ENCODE measurements around the gene PTPRA.

Gene PTPRA

DNA sequence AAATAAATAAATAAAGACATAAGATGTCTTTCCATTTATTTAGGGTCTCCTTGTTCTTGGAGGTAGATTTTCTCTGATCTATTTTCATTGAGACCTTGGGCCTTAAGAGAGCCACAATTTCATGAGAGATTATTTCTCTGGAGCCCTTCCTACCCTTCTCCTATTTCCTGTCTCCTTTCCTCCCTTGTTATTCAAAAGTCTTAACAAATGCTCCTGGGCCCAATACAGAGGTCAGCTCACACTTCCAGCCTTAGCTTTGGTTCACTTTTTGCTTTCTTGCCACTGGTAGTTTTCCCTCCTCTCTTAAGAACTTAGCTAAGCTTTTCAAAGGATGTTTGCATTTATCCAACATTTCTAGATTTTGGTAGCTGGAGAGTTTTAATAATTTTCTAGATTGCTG, 44.0 kb downstream of the PTPRA start:
- H3K4me3 ChIP-seq (ENCODE audit: low read length): no peak overlapping the region
- no peaks in the 10 kb centered on the region for H3K9me3 ChIP-seq (ENCODE audit: insufficient read depth, low read depth, low read length)
- H3K27ac ChIP-seq (ENCODE audit: low read length): no peak overlapping the region
- H3K36me3 ChIP-seq (ENCODE audit: insufficient read depth, low read depth, low read length): no peaks in the 10 kb centered on the region
- H3K9ac ChIP-seq (ENCODE audit: low read depth, low read length): no peak overlapping the region
- peaks cover 21% of the 10 kb centered on the region for H3K4me1 ChIP-seq (ENCODE audit: insufficient read depth, low read length)
- H3K27me3 ChIP-seq (ENCODE audit: insufficient read depth, low read length): no peaks in the 10 kb centered on the region

DNA sequence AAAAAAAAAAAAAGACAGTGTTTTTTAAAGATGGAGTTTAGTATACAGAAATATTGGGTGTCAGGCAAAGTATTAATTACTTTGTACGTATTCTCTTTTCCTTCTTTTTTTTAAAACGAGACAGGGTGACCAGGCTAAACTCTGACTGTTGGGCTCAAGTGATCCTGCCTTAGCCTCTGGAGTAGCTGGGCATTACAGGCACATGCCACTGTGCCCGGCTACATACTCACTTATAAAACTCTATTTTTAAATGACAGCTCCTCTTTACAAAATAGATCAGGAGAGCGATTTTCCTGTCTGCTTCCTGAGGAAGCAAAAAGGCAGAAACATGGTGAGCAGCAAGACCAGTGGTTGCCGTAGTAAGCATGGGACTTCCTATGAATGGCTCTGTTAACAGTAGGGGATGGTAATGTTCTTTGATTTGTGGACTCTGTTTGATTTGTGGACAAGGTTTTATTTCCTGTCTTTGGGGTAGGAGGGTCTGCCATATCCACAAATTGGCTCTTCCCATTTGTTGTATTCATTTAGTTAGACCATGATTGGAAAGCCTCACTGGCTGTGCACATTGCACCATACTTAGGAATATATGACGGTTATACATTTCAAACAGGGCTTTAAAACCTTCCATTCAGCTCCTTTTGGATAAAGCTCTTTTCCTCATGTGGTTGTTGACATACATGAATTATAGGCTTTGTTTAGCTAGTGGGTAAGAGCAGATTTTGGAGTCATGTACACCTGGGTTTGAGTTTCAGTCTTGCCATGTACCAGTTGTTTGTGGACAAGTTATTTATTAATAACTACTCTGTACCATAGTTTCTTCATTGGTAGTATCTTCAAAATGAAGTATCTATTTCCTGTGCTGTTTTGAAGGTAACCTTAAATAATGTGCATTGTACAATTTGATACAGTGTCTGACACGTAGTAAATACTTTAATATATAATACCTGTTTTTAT, 45.1 kb downstream of the PTPRA start:
- Histone ChIP-seq H3K9ac (ENCODE audit: low read depth, low read length) (no peak overlapping the region), H3K9me3 (ENCODE audit: insufficient read depth, low read depth, low read length) (no peaks in the 10 kb centered on the region), H3K36me3 (ENCODE audit: insufficient read depth, low read depth, low read length) (no peaks in the 10 kb centered on the region), H3K4me1 (ENCODE audit: insufficient read depth, low read length) (peaks cover 23% of the 10 kb centered on the region), H3K27ac (ENCODE audit: low read length) (no peak overlapping the region), H3K4me3 (ENCODE audit: low read length) (no peak overlapping the region), H3K27me3 (ENCODE audit: insufficient read depth, low read length) (no peaks in the 10 kb centered on the region)

DNA sequence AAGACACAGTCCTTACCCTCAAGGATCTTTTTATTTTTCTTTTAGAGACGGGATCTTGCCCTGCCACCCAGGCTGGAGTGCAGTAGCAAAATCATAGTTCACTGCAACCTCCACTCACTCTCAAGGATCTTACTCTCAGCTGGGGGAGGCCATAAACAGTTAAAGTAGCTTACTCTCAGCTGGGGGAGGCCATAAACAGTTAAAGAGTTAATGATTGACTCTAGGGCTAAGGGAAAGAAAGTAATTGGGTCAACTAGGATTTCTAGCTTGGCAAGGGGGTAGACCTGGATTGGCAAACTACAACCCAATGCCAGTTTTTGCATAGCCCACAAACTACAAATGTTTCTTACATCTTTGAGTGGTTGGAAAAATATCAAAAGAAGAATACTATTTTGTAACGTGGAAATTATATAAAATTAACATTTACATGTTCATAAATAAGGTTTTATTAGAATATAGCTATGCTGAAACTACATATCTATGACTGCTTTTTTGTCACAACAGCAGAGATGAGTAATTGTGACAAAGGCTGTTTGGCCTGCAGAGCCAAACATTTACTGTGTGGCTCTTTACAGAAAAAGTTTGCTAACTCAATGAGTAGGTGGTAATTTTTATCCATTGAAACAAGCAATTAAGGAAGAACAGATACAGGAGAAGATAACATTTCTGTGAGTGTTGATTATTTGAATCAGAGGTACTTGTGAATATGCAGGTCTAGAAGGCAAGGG, 46.4 kb downstream of the PTPRA start:
- no peak overlapping the region for H3K27ac ChIP-seq (ENCODE audit: low read length)
- no peak overlapping the region for H3K9ac ChIP-seq (ENCODE audit: low read depth, low read length)
- H3K27me3 ChIP-seq (ENCODE audit: insufficient read depth, low read length): no peaks in the 10 kb centered on the region
- H3K4me3 ChIP-seq (ENCODE audit: low read length): no peak overlapping the region
- H3K9me3 ChIP-seq (ENCODE audit: insufficient read depth, low read depth, low read length): no peaks in the 10 kb centered on the region
- peaks cover 23% of the 10 kb centered on the region for H3K4me1 ChIP-seq (ENCODE audit: insufficient read depth, low read length)
- H3K36me3 ChIP-seq (ENCODE audit: insufficient read depth, low read depth, low read length): peaks cover 11% of the 10 kb centered on the region

DNA sequence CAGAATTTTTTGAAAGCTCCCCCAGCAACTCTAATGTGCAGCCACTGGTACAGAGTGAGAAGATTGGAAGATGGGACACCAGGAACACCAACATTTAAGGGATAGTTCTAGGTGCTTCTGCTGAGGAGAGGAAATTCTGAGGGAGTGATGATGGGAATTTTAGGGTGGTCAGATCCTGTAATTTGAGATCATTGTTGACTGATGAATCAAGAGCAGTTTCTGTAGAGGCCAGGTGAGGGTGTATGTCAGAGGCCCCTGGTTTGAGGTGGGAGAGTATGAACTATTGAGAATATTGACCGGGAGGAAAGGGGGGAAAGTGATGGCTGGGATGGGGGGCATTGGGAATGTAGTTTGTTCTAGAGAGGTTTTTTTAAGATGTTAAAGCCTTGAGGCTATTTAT, 47.2 kb downstream of the PTPRA start:
- no peak overlapping the region for H3K4me3 ChIP-seq (ENCODE audit: low read length)
- H3K27me3 ChIP-seq (ENCODE audit: insufficient read depth, low read length): no peaks in the 10 kb centered on the region
- peaks cover 17% of the 10 kb centered on the region for H3K36me3 ChIP-seq (ENCODE audit: insufficient read depth, low read depth, low read length)
- H3K27ac ChIP-seq (ENCODE audit: low read length): no peak overlapping the region
- peaks cover 23% of the 10 kb centered on the region for H3K4me1 ChIP-seq (ENCODE audit: insufficient read depth, low read length)
- H3K9ac ChIP-seq (ENCODE audit: low read depth, low read length): no peak overlapping the region
- no peaks in the 10 kb centered on the region for H3K9me3 ChIP-seq (ENCODE audit: insufficient read depth, low read depth, low read length)

DNA sequence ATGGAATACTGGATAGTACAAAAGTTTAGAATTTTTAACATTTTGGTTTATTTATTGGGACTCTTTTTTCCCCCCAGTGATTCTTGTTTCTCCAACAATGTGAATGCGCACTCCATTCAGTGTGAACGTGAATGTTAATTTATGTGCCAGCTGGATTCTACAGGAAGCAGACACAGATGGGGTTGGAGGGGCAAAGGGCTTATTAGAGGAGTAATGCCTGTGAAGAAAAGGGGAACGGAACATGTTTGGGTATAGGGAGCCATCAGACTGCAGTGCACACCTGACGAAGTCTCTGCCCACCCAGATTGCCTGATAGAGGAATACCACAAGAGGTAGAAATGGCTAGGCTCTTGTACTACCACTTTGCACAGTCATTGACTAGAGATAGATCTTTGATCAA, 48.2 kb downstream of the PTPRA start:
- Histone ChIP-seq H3K4me1 (ENCODE audit: insufficient read depth, low read length) (peaks cover 23% of the 10 kb centered on the region), H3K4me3 (ENCODE audit: low read length) (no peak overlapping the region), H3K27ac (ENCODE audit: low read length) (no peak overlapping the region), H3K36me3 (ENCODE audit: insufficient read depth, low read depth, low read length) (peaks cover 20% of the 10 kb centered on the region), H3K27me3 (ENCODE audit: insufficient read depth, low read length) (no peaks in the 10 kb centered on the region), H3K9me3 (ENCODE audit: insufficient read depth, low read depth, low read length) (no peaks in the 10 kb centered on the region), H3K9ac (ENCODE audit: low read depth, low read length) (no peak overlapping the region)

DNA sequence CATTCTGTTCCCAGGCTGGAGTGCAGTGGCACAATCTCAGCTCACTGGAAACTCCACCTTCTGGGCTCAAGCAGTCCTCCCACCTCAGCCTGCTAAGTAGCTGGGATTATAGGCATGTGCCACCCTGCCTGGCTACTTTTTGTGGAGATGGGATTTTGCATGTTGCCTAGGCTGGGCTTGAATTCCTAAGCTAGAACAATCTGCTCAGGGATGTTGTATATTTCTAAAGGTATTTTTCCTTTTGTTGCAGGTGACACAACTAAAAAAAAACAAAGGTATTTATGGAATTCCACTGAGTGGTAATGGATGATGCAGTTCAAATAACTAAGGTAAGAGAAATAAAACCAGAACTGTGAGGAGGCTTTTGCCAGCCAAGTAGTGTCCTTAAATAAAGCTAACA, 49.7 kb downstream of the PTPRA start:
- peaks cover 22% of the 10 kb centered on the region for H3K4me1 ChIP-seq (ENCODE audit: insufficient read depth, low read length)
- H3K27ac ChIP-seq (ENCODE audit: low read length): no peak overlapping the region
- no peak overlapping the region for H3K9ac ChIP-seq (ENCODE audit: low read depth, low read length)
- no peak overlapping the region for H3K4me3 ChIP-seq (ENCODE audit: low read length)
- no peaks in the 10 kb centered on the region for H3K27me3 ChIP-seq (ENCODE audit: insufficient read depth, low read length)
- peaks cover 20% of the 10 kb centered on the region for H3K36me3 ChIP-seq (ENCODE audit: insufficient read depth, low read depth, low read length)
- no peaks in the 10 kb centered on the region for H3K9me3 ChIP-seq (ENCODE audit: insufficient read depth, low read depth, low read length)

DNA sequence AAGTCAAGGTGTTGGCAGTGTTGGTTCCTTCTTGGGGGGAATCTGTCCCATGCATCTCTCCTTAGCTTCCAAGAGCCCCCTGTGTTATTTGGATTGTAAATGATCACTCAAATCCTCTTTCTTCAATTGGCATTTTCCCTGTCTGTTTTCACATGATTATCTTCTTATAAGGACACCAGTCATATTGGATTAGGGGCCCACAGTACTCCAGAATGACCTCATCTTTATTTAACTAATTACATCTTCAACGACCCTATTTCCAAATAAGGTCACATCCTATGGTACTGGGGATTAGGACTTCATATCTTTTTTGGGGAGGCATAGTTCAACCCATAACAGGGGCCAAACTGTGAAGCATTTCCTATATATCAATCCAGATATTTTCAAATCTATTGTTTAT, 57.3 kb downstream of the PTPRA start:
- H3K36me3 ChIP-seq (ENCODE audit: insufficient read depth, low read depth, low read length): peaks cover 2% of the 10 kb centered on the region
- H3K9ac ChIP-seq (ENCODE audit: low read depth, low read length): no peak overlapping the region
- H3K9me3 ChIP-seq (ENCODE audit: insufficient read depth, low read depth, low read length): no peaks in the 10 kb centered on the region
- H3K4me3 ChIP-seq (ENCODE audit: low read length): no peak overlapping the region
- H3K27ac ChIP-seq (ENCODE audit: low read length): no peak overlapping the region
- no peaks in the 10 kb centered on the region for H3K4me1 ChIP-seq (ENCODE audit: insufficient read depth, low read length)
- H3K27me3 ChIP-seq (ENCODE audit: insufficient read depth, low read length): no peaks in the 10 kb centered on the region

DNA sequence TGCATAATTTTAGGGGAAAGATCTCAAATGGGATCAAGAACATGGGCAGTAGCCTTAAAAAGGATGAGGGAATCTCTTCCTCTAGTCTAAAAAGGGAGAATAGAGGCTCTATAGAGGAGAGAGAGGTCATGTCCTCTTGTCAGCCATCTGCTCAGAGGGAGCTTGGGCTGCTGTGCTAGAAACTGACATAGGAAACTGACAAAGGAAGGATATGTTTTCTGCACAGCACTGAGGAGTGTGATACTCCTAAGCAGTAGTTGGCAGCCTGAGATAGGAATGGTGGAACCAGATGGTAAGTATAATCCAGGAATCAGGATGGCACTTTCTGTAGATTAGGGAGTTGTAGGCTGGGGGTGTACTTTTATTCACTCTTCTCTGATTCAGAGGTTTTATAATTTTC, 59.2 kb downstream of the PTPRA start:
- Histone ChIP-seq H3K27me3 (ENCODE audit: insufficient read depth, low read length) (no peaks in the 10 kb centered on the region), H3K4me1 (ENCODE audit: insufficient read depth, low read length) (no peaks in the 10 kb centered on the region), H3K27ac (ENCODE audit: low read length) (no peak overlapping the region), H3K36me3 (ENCODE audit: insufficient read depth, low read depth, low read length) (no peaks in the 10 kb centered on the region; the same call in 1 of the 2 replicates), H3K9ac (ENCODE audit: low read depth, low read length) (no peak overlapping the region), H3K9me3 (ENCODE audit: insufficient read depth, low read depth, low read length) (no peaks in the 10 kb centered on the region), H3K4me3 (ENCODE audit: low read length) (no peak overlapping the region)

DNA sequence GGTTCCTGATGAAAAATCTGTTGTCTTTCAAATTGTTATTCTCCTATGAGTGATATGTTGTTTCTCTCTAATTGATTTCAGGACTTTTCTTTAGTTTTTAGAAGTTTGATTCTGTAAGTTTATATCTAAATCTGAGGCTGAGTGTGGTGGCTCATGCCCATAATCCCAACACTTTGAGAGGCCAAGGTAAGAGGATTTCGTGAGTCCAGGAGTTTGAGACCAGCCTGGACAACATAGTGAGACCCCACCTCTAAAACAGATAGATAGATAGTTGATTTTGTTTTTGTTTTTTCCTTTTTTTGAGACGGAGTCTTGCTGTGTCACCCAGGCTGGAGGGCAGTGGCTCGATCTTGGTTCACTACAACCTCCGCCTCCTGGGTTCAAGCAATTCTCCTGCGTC, 64.6 kb downstream of the PTPRA start:
- Histone ChIP-seq H3K27me3 (ENCODE audit: insufficient read depth, low read length) (no peaks in the 10 kb centered on the region), H3K4me3 (ENCODE audit: low read length) (no peak overlapping the region), H3K27ac (ENCODE audit: low read length) (no peak overlapping the region), H3K9ac (ENCODE audit: low read depth, low read length) (no peak overlapping the region), H3K4me1 (ENCODE audit: insufficient read depth, low read length) (no peaks in the 10 kb centered on the region), H3K36me3 (ENCODE audit: insufficient read depth, low read depth, low read length) (no peaks in the 10 kb centered on the region), H3K9me3 (ENCODE audit: insufficient read depth, low read depth, low read length) (no peaks in the 10 kb centered on the region)

DNA sequence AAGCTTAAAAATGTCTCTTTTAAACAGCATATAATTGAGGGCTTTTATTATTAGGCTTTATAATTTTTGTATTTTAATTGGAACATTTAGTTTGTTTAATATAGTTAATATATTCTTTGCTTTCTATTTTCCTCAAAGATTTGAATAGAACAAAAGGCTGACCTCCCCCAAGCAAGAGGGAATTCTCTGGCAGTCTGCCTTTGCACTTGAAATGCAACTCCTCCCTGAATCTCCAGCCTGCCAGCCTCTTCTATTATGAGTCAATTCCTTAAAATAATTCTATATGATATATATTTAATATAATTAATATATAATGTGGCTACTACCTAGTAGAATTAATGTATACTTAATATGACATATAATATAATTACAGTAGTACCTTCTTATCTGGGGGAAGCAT, 69.2 kb downstream of the PTPRA start:
- Histone ChIP-seq H3K4me1 (ENCODE audit: insufficient read depth, low read length) (peaks cover 4% of the 10 kb centered on the region; the same call in 1 of the 2 replicates), H3K9ac (ENCODE audit: low read depth, low read length) (no peak overlapping the region), H3K4me3 (ENCODE audit: low read length) (no peak overlapping the region), H3K9me3 (ENCODE audit: insufficient read depth, low read depth, low read length) (no peaks in the 10 kb centered on the region), H3K27ac (ENCODE audit: low read length) (no peak overlapping the region), H3K27me3 (ENCODE audit: insufficient read depth, low read length) (no peaks in the 10 kb centered on the region), H3K36me3 (ENCODE audit: insufficient read depth, low read depth, low read length) (no peaks in the 10 kb centered on the region)

DNA sequence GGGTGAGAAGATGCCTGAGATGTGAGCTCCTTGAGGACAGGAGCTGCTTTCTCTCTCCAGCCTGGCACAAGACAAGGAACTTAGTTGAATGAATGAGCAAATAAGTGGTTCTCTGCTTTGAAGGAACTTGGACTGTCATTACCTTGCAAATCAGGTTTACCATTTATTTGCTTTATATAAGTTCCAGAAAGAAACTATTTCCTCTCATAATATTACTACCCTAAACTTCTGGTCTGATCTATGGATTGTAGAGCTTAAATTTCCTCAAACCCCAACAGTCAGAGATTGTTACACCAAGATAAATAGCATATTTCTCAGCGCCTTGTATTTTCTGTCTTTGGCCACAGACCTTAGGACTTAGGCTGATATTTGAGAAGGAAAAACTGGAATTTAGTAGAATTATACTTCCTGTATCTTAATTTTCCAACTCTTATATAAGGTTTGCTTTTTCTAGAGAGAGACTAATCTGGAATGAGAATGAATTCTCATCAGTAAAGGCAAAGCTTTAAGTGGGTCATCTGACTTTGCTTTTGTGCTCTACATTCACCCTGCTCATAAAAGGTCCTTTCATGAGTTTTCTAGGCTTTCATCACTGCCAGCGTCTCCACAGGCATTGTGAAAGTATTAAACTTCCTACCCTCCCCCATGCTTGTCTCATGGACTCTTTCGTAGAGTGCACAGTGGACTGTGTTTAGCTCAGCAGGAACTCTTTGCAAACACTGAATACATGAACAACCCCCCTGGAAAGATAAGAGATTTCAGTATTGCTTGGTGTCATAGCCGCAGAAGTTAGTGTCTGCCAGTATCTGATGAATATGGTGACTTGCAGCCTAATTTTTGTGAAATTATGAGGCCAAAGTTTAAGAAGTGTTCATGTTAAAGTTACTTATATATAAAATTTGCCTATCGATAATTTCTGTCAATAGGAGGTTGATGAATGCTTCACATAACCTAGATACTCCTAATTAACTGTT, 74.0 kb downstream of the PTPRA start:
- Histone ChIP-seq H3K4me1 (ENCODE audit: insufficient read depth, low read length) (peaks cover 7% of the 10 kb centered on the region; the same call in 1 of the 2 replicates), H3K36me3 (ENCODE audit: insufficient read depth, low read depth, low read length) (peaks cover 9% of the 10 kb centered on the region; the same call in 1 of the 2 replicates), H3K27me3 (ENCODE audit: insufficient read depth, low read length) (no peaks in the 10 kb centered on the region), H3K4me3 (ENCODE audit: low read length) (peak overlapping the region; percentile 28; the same call in 1 of the 2 replicates), H3K9ac (ENCODE audit: low read depth, low read length) (no peak overlapping the region), H3K27ac (ENCODE audit: low read length) (no peak overlapping the region), H3K9me3 (ENCODE audit: insufficient read depth, low read depth, low read length) (no peaks in the 10 kb centered on the region)

All from iPS-20b (cell line).